Stimulated activated CD4-positive, alpha-beta T cell treated with anti-CD3 and anti-CD28 coated beads, TNF-alpha, amount 100 ng/mL, for 24 hours (primary cell): ENCODE measurements around the gene PTGDR2.

ENCODE experiments used
- DNase-seq, 3 experiments: peaks; one replicate each; pipeline ENCODE4 v3.0.0-alpha.2; 2020; ENCODE audit warnings: low read depth in 3 of 3

Gene PTGDR2

DNA sequence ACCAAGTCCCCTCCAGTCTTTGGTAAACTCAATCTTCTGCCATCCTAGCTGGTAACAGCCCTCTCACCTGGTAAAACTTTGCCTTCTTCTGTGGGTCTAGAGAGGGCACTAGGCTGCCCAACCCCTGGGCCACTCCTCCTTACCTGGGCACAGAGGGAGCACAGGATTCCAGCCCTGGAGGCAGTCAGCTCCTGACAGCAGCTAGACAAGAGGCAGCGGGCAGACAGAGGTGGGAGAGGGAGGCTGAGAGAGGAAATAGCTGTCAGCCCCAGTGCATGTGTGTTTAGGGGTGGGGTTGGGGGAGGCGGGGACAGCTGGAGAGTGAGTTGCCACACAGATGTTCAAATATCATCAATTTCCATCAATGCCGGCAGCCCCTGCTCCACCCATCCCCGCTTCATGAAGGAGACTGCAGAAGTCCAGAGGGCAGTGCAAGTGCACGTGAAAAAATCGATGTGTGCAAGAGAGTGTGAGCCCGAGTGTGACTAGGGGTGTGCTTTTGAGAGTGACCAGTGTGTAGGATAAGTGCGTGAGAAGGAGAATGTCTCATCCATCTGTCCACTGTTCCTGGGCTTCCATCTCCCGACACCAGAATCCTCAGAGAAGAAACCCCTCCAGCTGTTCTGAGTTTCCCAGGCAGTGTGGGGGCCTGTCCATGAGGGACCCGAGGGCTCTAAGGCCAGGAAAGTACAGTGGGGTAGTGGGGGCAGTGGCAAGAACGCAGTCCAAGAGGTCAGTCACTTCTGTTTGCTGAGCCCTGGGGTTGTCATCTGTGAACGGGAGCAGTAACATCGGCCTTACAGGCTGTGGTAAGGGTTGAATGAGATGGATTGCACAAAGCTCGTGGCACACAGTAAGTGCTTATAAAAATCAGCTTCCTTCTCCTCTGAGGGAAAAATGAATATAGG is at the start of gene PTGDR2:
Gene PTGDR2, minus strand, starts transcription at position 225 of the 908 bp plus-strand sequence. CDS start 2,228 bp downstream, outside the sequence.
- DNase-seq = no peak

DNA sequence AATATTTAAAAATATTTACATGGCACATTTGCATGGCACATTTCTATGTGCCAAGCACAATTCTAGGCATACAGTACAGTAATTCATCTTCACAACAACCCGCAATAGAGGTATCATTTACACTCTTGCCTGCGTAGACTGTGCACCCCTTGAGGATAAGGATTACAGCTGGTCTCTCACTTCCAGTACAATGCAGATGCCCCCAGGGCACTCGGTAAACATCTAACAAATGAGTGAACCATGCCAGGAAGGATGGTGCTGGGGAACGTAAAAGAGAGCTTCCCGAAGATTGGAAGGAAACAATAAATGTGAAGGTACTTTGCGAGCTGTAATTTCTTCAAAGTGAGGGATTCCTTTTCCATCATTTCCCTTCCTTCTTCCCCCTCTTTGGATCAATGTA is 49.3 kb upstream of the PTGDR2 start:
- no peak for DNase-seq

DNA sequence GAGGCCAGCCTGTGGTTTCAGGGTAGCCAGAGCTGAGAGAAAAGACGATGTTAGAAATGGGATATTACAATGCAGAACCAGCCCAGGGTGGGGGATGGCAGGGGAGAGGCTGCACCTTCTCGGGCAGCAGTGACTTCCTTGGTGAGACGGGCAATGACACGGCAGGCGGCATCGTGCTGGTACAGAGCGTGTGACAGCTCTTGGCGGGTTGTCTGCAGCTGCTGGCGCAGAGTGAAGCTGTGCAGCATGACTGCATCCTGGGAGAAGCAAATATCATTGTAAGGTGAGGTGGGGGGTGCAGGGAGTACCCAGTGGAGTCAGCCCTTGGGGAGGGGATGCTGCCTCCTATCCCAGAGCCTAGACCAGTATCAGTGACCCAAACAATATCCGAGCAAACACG is 46.9 kb upstream of the PTGDR2 start:
- no peak for DNase-seq

DNA sequence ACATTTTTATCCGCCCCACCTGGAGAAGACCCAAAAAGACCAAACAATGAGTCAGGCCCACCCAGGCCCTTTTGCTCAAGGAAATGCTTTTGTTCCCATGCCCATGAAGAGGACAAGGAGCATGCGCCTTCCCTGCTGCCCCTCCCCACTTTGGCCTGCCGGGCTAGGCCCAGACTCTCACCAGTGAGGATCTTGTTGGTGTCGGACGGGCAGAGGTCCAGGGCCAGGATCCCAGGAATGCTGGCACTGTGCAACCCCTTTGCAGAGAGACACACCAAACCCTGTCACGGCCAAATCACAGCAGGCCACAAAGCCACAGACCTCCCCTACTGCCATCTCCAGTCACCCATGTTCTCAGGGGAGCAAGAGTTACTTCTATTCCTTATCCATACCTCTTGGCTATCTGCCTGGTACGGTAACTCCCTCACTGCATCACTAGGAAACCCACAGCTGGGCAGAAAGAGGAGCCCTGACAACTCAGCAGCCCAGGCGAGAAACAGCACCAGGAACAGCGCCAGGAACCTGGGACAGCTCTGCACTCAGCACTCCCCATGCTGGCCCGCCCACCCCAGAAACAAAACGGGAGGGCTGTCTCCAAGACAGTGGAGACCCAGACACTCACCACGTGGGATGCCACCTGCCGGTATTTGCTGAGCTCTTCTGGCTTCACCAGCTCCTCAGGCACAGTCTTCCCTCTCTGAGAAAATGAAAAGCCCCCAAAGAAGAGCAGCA is 45.1 kb upstream of the PTGDR2 start:
- DNase-seq = no peak

DNA sequence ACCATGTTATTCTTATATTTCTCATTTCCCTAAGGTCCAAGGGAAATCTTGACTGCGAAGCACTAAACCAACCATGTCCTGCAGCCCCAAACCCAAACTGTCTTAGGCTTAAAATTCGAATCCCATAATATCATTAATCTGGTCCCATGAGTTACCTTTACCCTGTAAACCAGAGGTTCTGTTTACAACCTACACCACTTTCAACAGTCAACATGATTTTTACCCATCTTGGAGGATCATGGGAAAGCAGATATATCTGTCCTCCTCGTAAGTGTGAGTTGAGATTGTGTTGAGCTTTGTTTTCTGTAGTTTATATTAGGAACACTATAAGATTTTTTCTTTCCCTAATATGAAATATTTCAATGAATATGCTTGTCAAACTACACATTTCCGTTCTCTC is 44.2 kb upstream of the PTGDR2 start:
- no peak for DNase-seq

DNA sequence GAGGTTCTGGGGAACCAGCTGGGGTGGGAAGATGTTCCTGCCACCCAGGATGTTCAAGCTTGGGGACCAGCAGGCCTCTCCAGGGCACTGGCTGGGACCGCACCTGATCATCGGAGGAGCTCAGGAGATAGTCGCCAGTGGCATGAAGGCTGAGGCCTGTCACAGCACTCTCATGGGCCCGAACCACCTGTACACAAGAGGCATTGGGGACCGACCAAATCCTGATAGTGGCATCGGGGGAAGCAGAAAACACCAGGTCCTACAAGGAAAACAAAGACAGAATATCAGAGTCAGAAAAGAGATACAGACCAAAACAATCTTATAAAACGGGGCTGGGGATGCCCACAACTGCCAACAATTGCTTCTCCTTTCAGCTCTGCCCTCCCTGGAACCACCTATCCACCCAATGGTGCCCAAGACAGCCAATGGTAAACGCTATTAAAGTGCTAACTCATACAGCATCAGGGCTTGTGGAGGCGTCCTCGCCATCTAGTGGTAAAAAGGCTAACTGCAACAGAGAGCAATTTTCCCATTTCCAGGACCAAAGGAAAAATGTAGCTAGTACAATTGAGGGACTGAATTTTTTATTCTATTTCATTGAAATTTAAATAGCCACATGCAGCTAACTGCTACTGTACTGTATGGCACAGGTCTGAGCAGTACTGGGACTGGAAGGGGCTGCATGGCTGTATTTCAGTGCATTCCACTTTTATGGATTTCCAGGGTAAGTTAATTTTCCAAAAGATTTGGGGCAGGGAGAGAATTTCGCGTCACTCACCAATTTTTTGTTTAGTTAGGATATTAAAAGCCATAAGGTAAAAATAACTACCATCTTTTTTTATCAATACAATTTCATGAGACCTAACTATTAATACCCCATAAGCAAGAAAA is 43.5 kb upstream of the PTGDR2 start:
- no peak for DNase-seq

DNA sequence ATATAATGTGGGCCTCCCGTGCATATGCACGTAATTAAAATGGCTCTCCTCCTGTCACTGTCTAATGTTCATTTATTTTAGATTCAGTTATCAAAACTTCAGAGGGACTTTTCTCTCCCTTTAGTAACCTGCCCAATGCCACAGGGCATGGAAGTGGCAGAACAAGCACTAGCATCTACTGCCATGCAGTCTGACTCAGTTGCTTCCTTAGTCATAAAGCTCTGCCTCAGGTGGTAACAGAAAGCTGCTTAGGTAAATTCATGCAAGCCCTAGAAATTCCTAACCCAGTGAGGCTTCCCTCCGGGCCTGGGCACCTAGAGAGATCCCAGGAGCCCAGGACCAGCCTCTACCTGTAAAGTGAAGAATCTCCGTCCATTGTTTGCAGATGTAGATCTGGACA is 41.7 kb upstream of the PTGDR2 start:
- no peak for DNase-seq

DNA sequence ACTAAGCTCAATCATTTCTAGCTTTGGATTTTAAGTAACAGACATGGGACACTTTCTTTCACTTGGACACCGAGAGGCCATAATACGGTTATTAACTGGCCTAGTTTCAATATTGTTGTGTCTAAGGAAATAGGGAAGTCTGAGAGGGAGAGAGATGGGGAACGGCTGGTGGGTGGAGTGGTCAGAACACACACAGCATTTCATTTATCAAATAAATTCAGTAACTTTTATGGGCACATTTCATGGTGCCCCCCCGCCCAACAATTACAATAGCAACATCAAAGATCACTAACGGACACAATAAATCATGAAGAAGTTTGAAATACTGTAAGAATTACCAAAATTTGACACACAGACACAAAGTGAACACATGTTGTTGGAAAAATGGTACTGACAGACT is 39.9 kb upstream of the PTGDR2 start:
- DNase-seq = no peak

DNA sequence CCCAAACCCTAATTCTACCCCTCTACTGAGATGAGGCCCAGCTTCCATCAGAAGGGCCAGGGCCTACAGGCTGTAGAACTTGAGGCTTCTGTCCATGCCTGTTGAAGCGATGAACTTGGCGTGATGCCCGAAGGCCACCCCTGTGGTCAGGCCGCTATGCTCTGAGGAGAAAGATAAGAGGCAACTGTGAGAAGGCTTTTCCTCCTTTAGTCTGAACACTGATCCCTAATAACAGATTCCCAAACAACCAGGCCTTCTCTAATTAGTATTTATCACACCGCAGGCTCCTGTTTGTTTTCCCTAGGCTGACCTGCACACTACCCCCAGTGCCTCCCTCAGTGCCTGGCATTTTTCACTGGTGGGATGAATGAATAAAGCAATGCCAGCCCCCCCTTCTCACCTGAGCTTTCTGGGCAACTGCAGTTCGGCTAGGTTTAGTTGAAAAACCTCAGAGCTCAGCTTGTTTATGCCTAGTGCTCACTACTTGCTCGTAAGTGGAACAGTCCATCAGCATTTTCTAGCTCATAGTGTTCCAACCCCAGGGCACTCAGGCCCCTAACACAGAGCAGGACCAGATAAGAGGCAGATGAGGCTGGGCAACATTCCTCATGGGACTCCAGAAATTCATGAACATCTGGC is 35.5 kb upstream of the PTGDR2 start:
- DNase-seq = no peak

DNA sequence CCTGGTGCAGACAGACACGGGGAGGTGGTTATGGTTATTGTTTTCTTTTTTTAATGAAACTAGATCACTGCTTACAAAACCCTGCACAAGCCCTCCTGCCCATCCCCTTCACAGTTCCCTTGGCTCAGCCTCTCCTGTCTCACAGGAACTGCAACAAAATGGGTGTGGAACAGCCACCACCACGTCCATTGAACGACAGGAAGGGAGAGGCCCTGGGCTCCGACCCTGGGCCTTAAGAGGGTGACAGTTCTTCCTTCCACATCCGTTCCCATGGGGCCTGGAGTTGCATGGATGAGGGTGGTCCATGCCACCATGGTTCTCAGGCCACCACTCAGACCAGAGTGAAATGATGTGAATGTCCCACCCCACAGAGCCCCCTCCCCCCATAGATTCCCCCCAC is 34.9 kb upstream of the PTGDR2 start:
- no peak for DNase-seq

DNA sequence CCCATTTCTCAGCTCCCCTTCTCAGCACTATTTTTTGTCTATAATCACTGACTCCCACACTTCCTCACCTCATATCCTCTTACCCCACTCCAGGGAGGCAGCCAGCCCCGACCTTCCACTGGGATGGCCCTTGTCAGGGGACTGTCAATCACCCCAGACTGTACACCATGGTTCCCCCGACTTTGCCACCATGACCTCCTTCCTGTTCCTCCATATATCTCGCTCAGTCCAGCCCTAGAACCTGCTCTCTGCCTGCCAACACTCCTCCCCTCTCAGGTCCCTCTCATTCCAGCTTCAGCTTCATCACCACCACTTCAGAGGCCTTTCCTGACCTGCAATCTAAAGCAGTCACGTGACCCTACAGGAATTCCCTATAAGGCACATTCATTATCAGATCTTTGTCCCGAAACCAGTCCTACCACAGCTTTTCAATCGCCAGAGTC is 34.1 kb upstream of the PTGDR2 start:
- no peak for DNase-seq

DNA sequence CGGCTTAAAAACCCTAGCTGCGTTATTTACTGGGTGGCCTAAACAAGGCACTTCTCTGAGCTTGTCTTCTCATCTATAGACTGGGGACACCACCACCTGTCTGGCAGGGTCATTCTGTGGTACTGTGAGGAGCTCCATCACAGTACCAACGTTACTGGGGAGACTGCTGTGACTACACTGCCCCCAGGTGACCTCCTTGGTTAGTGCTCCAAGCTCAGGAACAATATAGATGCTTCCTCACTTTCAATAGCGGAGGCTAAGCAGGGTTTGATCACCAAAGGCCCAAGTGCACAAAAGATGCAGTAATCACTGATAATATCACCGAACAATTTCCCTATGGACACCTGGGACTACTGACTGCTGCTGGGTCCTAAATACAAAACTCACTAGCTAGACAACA is 31.8 kb upstream of the PTGDR2 start:
- DNase-seq = peak in 1 of 3 experiments; percentile 19

DNA sequence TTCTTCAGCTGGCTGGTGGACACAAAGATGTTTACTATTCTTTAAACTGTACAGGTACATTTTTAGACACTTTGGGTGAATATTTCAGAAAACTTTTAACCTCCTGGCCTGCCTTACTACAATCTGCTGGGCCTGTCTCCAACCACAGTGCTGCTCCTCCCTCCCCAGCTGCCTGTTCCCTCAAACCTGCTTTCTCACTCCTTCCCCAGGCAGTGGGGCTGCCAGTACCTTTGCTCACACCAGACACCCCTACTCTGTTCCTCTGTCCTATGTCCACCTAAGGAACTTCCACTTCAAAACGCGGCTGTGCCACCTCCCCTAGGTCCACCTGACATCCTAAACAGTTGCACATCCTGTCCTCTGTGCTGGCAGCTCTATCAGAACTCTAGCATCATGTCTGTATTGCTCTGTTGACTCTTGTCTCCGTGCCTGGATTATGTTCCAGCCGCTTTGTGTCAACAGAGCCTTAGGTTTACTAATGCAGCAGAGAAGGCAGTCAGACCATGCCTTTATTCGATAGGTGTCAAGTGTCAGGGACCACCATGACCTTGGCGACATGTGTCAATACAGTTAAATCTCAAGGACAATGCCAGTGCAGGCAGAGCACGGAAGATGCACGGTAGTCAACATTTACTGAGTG is 25.0 kb upstream of the PTGDR2 start:
- DNase-seq = no peak

DNA sequence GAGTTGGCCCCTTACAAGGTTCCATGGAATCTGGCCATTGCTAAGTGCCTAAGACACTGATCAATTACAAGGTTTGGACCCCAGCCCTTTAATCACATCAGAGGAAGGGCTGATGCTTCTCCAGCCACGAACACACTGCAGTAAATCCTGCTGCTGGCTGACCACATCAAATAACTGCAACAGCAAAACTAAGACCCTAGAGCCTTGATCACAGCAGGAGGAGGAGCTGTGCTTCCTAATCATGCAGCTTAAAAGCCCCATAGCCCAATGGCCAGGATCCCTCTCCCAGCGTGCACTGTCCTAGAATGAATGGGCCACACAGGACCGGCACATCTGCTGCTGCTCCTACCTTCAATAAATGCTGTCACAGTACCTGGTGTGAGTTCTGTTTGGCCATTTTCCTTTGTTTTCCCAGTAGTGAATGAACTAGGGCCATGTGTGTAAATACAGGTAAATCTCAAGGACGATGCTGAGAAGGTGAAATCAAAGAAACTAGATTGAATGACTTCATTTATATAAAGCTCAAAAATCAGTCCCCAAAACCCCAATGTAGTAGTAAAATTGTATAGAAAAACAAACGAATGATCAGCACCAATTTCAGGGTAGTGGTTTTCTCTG is 24.3 kb upstream of the PTGDR2 start:
- no peak for DNase-seq

DNA sequence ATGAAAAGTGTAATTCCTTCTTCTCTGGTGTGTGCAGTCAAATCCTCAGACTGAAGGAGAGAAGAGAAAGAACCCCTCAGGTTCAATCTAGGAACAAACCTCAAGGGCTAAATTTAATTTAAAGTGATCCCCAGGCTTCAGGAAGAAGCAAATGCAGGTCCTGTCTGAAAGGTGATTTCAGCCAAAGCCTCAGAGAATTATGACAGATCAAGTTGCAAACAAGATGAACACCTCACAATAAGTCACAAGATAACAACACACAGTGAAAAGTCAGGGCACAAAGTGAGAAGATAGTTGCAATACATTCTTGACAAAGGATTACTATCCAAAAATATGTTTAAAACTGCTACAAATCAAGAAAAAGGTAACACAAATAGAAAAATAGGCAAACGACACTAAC is 23.4 kb upstream of the PTGDR2 start:
- DNase-seq = no peak

DNA sequence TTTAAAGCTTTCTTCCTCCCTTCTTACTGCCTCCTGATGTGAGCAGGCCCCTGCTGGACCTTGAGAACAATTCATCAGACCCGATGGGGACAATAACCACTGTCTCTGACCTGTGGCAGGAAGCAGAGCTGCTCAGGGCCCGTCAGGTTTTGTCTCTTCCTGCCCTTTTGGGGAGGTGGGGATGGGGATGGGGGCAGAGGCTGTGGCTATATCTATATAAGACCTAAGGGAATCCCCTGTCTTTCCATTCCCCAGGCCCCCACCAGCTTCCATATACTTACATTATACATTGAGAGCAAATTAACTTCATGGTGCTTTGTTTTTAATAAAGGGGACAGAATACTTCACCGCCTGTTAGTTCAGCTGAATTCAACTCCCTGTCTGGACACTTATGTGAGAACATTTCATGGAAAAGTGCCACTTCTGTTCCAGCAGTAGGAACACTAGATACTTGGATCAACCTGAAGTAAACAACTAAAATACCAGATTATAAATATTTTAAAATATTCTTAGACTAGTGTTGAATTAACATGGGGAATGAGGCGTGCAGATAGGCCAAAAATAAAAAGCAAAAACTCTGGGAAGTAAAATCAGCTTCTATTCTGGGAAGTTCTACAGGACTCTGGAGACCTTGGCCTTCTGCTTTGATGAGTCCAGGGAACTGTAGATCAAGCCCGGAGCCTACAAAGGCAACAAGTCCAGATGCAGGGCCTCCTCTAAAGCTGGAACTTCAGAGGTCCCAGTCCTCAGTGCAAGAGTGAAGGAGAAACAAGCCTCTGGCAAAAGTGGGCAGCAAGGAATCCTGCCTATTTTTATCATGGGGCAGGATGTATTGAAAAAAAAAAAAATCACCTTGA is 22.7 kb upstream of the PTGDR2 start:
- DNase-seq = no peak

DNA sequence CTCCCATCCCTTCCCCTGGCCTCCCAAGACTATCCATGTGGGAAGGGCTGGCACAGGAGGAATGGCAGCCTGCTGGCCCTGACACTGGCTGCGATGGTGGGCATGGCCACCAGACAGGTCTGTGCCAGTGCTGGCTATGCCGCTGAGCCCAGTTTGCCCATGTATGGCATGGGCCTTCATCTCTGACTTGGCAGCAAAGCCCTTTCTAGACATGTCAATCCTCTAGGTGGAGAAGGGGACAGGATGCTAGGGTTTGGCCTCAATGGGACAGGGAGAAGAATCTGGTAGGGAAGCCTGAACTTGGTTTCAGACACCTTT is 20.4 kb upstream of the PTGDR2 start:
- no peak for DNase-seq

DNA sequence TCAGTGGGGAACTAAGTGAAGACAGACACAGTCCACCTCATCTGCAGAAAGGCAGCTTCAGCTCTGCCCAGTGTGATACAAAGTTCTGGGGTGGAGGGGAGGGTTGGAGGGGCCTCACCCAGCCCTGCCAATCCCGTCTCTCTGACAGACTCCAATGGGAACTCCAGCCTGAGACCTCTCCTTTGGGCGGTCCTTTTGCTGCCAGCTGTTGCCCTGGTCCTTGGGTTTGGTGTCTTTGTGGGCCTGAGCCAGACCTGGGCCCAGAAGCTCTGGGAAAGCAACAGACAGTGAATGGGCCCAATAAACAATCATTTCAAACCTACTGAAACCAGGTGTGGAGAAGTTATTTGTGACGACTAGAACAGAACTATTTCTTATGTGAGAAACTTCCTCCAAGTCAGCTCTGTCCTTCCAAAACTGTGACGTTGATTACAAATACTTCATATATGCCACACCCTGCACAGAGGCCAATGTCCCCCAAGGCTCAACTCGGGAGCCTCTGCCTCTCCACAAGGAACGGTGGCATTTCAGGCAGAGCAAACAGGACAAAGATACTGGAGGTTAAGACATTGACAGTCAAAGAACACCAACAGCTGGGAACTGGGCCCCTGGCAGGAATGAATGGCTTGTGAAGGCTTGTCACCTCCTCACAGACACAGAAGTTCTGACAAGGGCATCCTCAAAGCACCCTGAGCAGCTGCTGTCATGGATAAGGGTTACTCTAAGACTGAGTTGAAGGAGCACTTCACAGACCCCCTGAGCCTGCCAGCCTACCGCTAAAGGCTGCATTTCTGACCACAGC is 19.8 kb upstream of the PTGDR2 start:
- DNase-seq = no peak
